ENCODE data around the gene QRFP.

QRFP gene

GRCh38 chr9:130899051-130899748, 2.6 kb upstream of the QRFP start:
- Histone ChIP-seq H3K9ac (ENCODE audit: low read length) (no peak overlapping the region), H3K4me1 (ENCODE audit: low read length) (no peaks in the 10 kb centered on the region), H3K4me3 (ENCODE audit: low read length) (no peak overlapping the region), H4K20me1 (ENCODE audit: insufficient read depth, low read length) (no peaks in the 10 kb centered on the region), H3K79me2 (ENCODE audit: low read length) (no peaks in the 10 kb centered on the region), H2AFZ (ENCODE audit: low read depth, low read length) (no peak overlapping the region), H3K36me3 (replicated peaks; ENCODE audit: low read depth, low read length) (no peaks in the 10 kb centered on the region), H3K27ac (ENCODE audit: low read length) (no peak overlapping the region), H3K27me3 (ENCODE audit: low read depth, low read length) (peaks cover 30% of the 10 kb centered on the region), H3K9me3 (ENCODE audit: insufficient read depth, low read length) (no peaks in the 10 kb centered on the region), H3K4me2 (ENCODE audit: low read length) (no peak overlapping the region)
- TF ChIP-seq, protein P1, sequence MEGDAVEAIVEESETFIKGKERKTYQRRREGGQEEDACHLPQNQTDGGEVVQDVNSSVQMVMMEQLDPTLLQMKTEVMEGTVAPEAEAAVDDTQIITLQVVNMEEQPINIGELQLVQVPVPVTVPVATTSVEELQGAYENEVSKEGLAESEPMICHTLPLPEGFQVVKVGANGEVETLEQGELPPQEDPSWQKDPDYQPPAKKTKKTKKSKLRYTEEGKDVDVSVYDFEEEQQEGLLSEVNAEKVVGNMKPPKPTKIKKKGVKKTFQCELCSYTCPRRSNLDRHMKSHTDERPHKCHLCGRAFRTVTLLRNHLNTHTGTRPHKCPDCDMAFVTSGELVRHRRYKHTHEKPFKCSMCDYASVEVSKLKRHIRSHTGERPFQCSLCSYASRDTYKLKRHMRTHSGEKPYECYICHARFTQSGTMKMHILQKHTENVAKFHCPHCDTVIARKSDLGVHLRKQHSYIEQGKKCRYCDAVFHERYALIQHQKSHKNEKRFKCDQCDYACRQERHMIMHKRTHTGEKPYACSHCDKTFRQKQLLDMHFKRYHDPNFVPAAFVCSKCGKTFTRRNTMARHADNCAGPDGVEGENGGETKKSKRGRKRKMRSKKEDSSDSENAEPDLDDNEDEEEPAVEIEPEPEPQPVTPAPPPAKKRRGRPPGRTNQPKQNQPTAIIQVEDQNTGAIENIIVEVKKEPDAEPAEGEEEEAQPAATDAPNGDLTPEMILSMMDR (IDR thresholded peaks at IDR 0.05; ENCODE audit: low read depth, low read length): no peak
- no peak for TF ChIP-seq EZH2phosphoT487 (IDR thresholded peaks at IDR 0.05; ENCODE audit: low read depth)

DNA sequence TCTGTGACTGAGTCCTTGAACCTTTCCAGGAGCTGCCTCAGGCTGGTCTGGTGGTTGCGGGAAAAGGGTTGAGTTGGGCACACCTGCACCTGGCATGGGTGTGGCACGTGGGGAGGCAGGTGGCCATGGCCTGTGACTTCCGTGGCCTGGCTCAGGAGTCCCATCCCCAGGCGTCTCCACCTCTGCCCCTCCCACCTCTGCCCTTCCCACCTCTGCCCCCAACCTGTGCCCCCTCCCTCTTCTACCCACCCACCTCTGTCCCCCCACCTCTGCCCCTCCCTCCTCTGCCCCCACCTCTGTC, 1.9 kb upstream of the QRFP start:
- TF ChIP-seq, protein P1 (IDR thresholded peaks at IDR 0.05; ENCODE audit: low read depth, low read length): no peak
- no peak for TF ChIP-seq EZH2phosphoT487 (IDR thresholded peaks at IDR 0.05; ENCODE audit: low read depth)
- no peak overlapping the region for H3K27ac ChIP-seq (ENCODE audit: low read length)
- no peaks in the 10 kb centered on the region for H4K20me1 ChIP-seq (ENCODE audit: insufficient read depth, low read length)
- no peaks in the 10 kb centered on the region for H3K9me3 ChIP-seq (ENCODE audit: insufficient read depth, low read length)
- no peak overlapping the region for H3K4me2 ChIP-seq (ENCODE audit: low read length)
- no peaks in the 10 kb centered on the region for H3K4me1 ChIP-seq (ENCODE audit: low read length)
- H3K9ac ChIP-seq (ENCODE audit: low read length): no peak overlapping the region
- no peak overlapping the region for H3K4me3 ChIP-seq (ENCODE audit: low read length)
- H2AFZ ChIP-seq (ENCODE audit: low read depth, low read length): no peak overlapping the region
- no peaks in the 10 kb centered on the region for H3K79me2 ChIP-seq (ENCODE audit: low read length)
- no peaks in the 10 kb centered on the region for H3K36me3 ChIP-seq (replicated peaks; ENCODE audit: low read depth, low read length)
- H3K27me3 ChIP-seq (ENCODE audit: low read depth, low read length): peaks cover 30% of the 10 kb centered on the region

DNA sequence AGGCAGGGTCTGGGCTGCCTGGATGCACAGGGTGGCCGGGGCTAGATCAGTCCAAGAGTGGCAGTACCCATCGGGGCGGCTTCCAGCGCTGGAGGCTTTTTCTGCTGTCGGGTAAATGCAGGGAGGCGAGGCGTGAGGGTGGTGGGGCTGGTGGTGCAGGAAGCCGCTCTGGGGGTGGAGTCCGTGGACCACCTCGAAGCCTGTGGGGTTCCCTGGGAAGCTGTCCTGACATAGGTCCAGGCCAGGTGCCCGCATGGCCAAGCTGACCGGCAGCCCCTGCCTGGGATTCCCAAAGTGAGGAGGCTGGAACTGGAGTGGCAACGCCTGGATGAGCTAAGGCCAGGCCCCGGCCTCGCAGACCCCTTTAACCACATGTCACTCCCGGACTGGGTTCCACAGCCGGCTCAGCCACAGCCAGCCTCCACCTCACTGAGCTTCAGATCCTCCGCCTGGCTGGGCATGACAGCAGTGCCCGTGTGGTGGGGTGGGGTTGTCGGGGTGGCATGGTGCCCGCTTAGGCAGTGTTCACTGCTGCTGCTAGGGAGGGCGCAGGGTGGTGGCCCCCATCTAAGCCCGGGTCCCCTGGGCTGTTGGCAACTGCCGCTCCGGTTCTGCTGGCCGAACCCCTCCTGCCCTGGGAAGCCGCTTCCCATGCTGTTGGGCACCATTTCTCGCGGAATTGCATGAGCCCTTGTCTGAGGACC, 1.4 kb upstream of the QRFP start:
- TF ChIP-seq EZH2phosphoT487 (IDR thresholded peaks at IDR 0.05; ENCODE audit: low read depth): no peak
- TF ChIP-seq, protein P1 (IDR thresholded peaks at IDR 0.05; ENCODE audit: low read depth, low read length): no peak
- no peak overlapping the region for H3K4me2 ChIP-seq (ENCODE audit: low read length)

DNA sequence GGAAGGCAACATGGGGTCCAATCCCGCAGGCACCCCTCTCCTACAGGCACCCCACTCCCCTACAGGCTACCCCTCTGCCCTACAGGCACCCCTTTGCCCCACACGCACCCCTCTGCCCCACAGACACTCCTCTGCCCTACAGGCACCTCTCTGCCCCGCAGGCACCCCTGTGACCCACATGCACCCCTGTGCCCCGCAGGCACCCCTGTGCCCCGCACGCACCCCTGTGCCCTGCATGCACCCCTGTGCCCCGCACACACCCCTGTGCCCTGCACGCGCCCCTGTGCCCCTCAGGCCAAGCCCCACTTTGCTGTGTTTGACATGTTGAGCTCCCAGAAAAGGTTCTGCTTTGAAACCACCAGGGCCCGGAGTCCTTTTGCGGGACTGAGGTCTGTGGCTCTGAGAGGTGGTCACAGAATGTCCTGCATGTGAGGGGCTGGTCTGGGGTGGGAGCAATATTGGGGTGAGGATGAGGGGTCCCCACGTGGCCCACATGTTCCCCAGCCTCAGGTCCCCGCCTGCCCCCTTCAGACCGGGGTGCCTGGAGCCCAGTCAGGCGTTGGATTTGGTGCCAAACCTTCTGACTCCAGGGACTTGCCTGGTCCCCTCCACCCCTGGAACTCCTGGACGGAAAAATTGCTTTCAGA, 616 bp upstream of the QRFP start:
- H3K79me2 ChIP-seq (ENCODE audit: low read length): no peaks in the 10 kb centered on the region
- no peak overlapping the region for H3K27ac ChIP-seq (ENCODE audit: low read length)
- peaks cover 5% of the 10 kb centered on the region for H3K36me3 ChIP-seq (replicated peaks; ENCODE audit: low read depth, low read length)
- H3K4me2 ChIP-seq (ENCODE audit: low read length): no peak overlapping the region
- no peak overlapping the region for H3K4me3 ChIP-seq (ENCODE audit: low read length)
- no peaks in the 10 kb centered on the region for H3K9me3 ChIP-seq (ENCODE audit: insufficient read depth, low read length)
- peaks cover 21% of the 10 kb centered on the region for H3K27me3 ChIP-seq (ENCODE audit: low read depth, low read length)
- no peak overlapping the region for H2AFZ ChIP-seq (ENCODE audit: low read depth, low read length)
- no peak for TF ChIP-seq EZH2phosphoT487 (IDR thresholded peaks at IDR 0.05; ENCODE audit: low read depth)
- TF ChIP-seq, protein P1 (IDR thresholded peaks at IDR 0.05; ENCODE audit: low read depth, low read length): no peak
- no peaks in the 10 kb centered on the region for H4K20me1 ChIP-seq (ENCODE audit: insufficient read depth, low read length)
- no peaks in the 10 kb centered on the region for H3K4me1 ChIP-seq (ENCODE audit: low read length)
- no peak overlapping the region for H3K9ac ChIP-seq (ENCODE audit: low read length)

More for the DNA sequence above, 1.4 kb upstream of the QRFP start:
- H3K9ac ChIP-seq (ENCODE audit: low read length): no peak overlapping the region
- no peaks in the 10 kb centered on the region for H3K9me3 ChIP-seq (ENCODE audit: insufficient read depth, low read length)
- no peaks in the 10 kb centered on the region for H3K4me1 ChIP-seq (ENCODE audit: low read length)
- no peaks in the 10 kb centered on the region for H4K20me1 ChIP-seq (ENCODE audit: insufficient read depth, low read length)
- peaks cover 29% of the 10 kb centered on the region for H3K27me3 ChIP-seq (ENCODE audit: low read depth, low read length)
- H3K4me3 ChIP-seq (ENCODE audit: low read length): no peak overlapping the region
- H3K36me3 ChIP-seq (replicated peaks; ENCODE audit: low read depth, low read length): peaks cover 1% of the 10 kb centered on the region
- H3K27ac ChIP-seq (ENCODE audit: low read length): no peak overlapping the region
- no peaks in the 10 kb centered on the region for H3K79me2 ChIP-seq (ENCODE audit: low read length)
- H2AFZ ChIP-seq (ENCODE audit: low read depth, low read length): no peak overlapping the region
